ENCODE data around the gene STPG4.

GRCh38 chr2:47179388-47179787, 24.3 kb upstream of the STPG4 start:
- TF ChIP-seq CTCF (IDR thresholded peaks at IDR 0.05) = no peak
- TF ChIP-seq POLR2A (IDR thresholded peaks at IDR 0.05) = no peak

Measured in Peyer's patch (tissue), 4 donors.